Measurements from ENCODE around the gene TEKTIP1. TPM values are rescaled to one million over a fixed set of nuclear protein-coding genes. Genes with fewer than 3 reads are reported as not detected.
A peak's percentile ranks its signal among the peaks of the same experiment; 100 is the strongest.

TEKTIP1 gene
- total and polyA plus RNA-seq, 9 donors, result 0.54 to 5.6 (median 3.6) TPM; not detected in 2

- WGBS, 3 donors, result 3 to 9% (median 8%) methylated on average over 24 to 84 of the region's 84 CpGs
- intact Hi-C loops (cut with DNase I), result no loop called here
- no peak within 1 kb of the TSS for H3K27ac ChIP-seq
Observed at GRCh38 chr19:3585301-3586126, 46.5 kb downstream of the TEKTIP1 start, which contains the start of gene GIPC3. GIPC3 (plus strand) TSS chr19:3585478; CDS start chr19:3585598, 120 bp downstream.

DNA sequence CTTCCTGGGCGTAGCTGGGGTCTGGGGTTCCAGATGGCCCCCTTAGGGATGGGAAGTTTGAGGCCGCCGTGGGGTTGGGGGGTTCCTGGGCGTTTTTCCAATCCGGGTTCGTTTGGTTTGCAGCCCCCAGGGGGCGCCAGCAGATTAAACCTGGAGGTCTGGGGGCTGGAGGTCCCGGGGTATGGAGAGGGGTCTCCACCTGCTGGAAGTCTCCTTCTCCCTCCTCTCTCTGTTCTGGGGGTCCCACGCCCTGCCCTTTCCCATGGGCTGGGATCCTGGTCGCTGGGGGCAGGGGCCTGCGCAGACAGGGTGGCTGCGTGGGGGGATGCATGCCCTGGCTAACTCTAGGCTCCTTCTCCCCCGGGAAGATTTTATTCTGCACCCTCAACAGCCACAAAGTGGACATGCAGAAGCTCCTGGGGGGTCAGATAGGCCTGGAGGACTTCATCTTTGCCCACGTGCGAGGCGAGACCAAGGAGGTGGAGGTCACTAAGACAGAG lies 47.2 kb downstream of the TEKTIP1 start:
- no peak overlapping the region for H3K4me3 ChIP-seq
- H3K27ac ChIP-seq, result no peak overlapping the region
- H3K36me3 ChIP-seq, result no peaks in the 10 kb centered on the region
- no peaks in the 10 kb centered on the region for H3K4me1 ChIP-seq (ENCODE audit: insufficient read depth)
- WGBS, 3 donors, result 11 to 26% (median 18%) methylated on average over 7 to 16 of the region's 16 CpGs
- no peaks in the 10 kb centered on the region for H3K9me3 ChIP-seq
- H3K27me3 ChIP-seq, result no peaks in the 10 kb centered on the region
- TF ChIP-seq CTCF (IDR thresholded peaks at IDR 0.05) (peak in 1 of 3 donors; percentile 24), EP300 (IDR thresholded peaks at IDR 0.05) (no peak), POLR2A (IDR thresholded peaks at IDR 0.05) (no peak)
- no peak for DNase-seq
- intact Hi-C loops (cut with DNase I), result no loop called here

More at GRCh38 chr19:3585301-3586126, 46.5 kb downstream of the TEKTIP1 start, which contains the start of gene GIPC3:
- no peaks in the 10 kb centered on the region for H3K9me3 ChIP-seq
- H3K36me3 ChIP-seq, result no peaks in the 10 kb centered on the region
- no peaks in the 10 kb centered on the region for H3K4me1 ChIP-seq (ENCODE audit: insufficient read depth)
- H3K27me3 ChIP-seq, result no peaks in the 10 kb centered on the region
- DNase-seq, result no peak
- TF ChIP-seq CTCF (IDR thresholded peaks at IDR 0.05), result no peak
- TF ChIP-seq EP300 (IDR thresholded peaks at IDR 0.05), result no peak
- TF ChIP-seq POLR2A (IDR thresholded peaks at IDR 0.05), result no peak
- H3K4me3 ChIP-seq, result no peak within 1 kb of the TSS

GRCh38 chr19:3586707-3587346 lies 47.9 kb downstream of the TEKTIP1 start:
- no peaks in the 10 kb centered on the region for H3K36me3 ChIP-seq
- intact Hi-C loops (cut with DNase I), result no loop called here
- no peaks in the 10 kb centered on the region for H3K27me3 ChIP-seq
- no peak for DNase-seq
- no peak overlapping the region for H3K27ac ChIP-seq
- H3K9me3 ChIP-seq, result no peaks in the 10 kb centered on the region
- TF ChIP-seq POLR2A (IDR thresholded peaks at IDR 0.05) (no peak), CTCF (IDR thresholded peaks at IDR 0.05) (no peak), EP300 (IDR thresholded peaks at IDR 0.05) (no peak)
- H3K4me3 ChIP-seq, result no peak overlapping the region
- WGBS, 3 donors, result 46 to 62% (median 62%) methylated on average over 13 to 31 of the region's 31 CpGs
- no peaks in the 10 kb centered on the region for H3K4me1 ChIP-seq (ENCODE audit: insufficient read depth)

- intact Hi-C loops (cut with DNase I), result no loop called here
- 75 to 85% (median 80%) methylated on average over 11 of the region's 11 CpGs for WGBS, 3 donors
- Histone ChIP-seq H3K36me3 (no peaks in the 10 kb centered on the region), H3K4me3 (no peak overlapping the region), H3K27me3 (no peaks in the 10 kb centered on the region), H3K9me3 (no peaks in the 10 kb centered on the region), H3K27ac (no peak overlapping the region), H3K4me1 (ENCODE audit: insufficient read depth) (no peaks in the 10 kb centered on the region)
- TF ChIP-seq POLR2A (IDR thresholded peaks at IDR 0.05) (no peak), EP300 (IDR thresholded peaks at IDR 0.05) (no peak), CTCF (IDR thresholded peaks at IDR 0.05) (no peak)
- no peak for DNase-seq
Observed at GRCh38 chr19:3589439-3589838, 50.5 kb downstream of the TEKTIP1 start.
